Activated T-helper 9 cell treated with anti-CD3 and anti-CD28 coated beads, Interleukin-2, amount 50 U/mL, for 16 hours (primary cell): ENCODE measurements around the gene MS4A15.
"Not testable (repeated sequence)": the region's sequence is repeated elsewhere in the genome, so short reads cannot be mapped to it uniquely, and the experiment has no call there.

ENCODE experiments used
- DNase-seq: peaks from one replicate; pipeline ENCODE4 v3.0.0-alpha.2; 2020; ENCODE audit warnings: low read depth

The MS4A15 gene

GRCh38 chr11:60756307-60757032 lies at the start of gene MS4A15:
MS4A15 (plus strand) TSS chr11:60756867; CDS start chr11:60763734, 6,867 bp downstream.
- DNase-seq = no peak

GRCh38 chr11:60706931-60707330 lies 49.7 kb upstream of the MS4A15 start:
- no peak for DNase-seq

- no peak for DNase-seq
Observed at GRCh38 chr11:60710482-60710881, 46.2 kb upstream of the MS4A15 start.

GRCh38 chr11:60711276-60711675 lies 45.4 kb upstream of the MS4A15 start:
- DNase-seq = no peak

GRCh38 chr11:60713423-60713822 lies 43.2 kb upstream of the MS4A15 start:
- DNase-seq = not testable (repeated sequence)

- DNase-seq = no peak
Observed at GRCh38 chr11:60717956-60718355, 38.7 kb upstream of the MS4A15 start.

- no peak for DNase-seq
Observed at GRCh38 chr11:60718524-60719316, 37.9 kb upstream of the MS4A15 start.

- no peak for DNase-seq
Observed at GRCh38 chr11:60719391-60719790, 37.3 kb upstream of the MS4A15 start.

- no peak for DNase-seq
Observed at GRCh38 chr11:60720460-60720859, 36.2 kb upstream of the MS4A15 start.

GRCh38 chr11:60724420-60724819 lies 32.2 kb upstream of the MS4A15 start, which contains the start of gene MS4A18:
MS4A18 (plus strand) TSS chr11:60724720.
- DNase-seq = no peak

- DNase-seq = no peak
Observed at GRCh38 chr11:60725592-60725991, 31.1 kb upstream of the MS4A15 start.

- no peak for DNase-seq
Observed at GRCh38 chr11:60731586-60731985, 25.1 kb upstream of the MS4A15 start.

- no peak for DNase-seq
Observed at GRCh38 chr11:60734279-60734678, 22.4 kb upstream of the MS4A15 start.

- no peak for DNase-seq
Observed at GRCh38 chr11:60739114-60739513, 17.6 kb upstream of the MS4A15 start.

GRCh38 chr11:60740573-60740972 lies 16.1 kb upstream of the MS4A15 start:
- no peak for DNase-seq

- no peak for DNase-seq
Observed at GRCh38 chr11:60741421-60741820, 15.2 kb upstream of the MS4A15 start.

- no peak for DNase-seq
Observed at GRCh38 chr11:60743058-60743457, 13.6 kb upstream of the MS4A15 start.

GRCh38 chr11:60744114-60744513 lies 12.6 kb upstream of the MS4A15 start:
- no peak for DNase-seq

- DNase-seq = no peak
Observed at GRCh38 chr11:60747359-60747873, 9.3 kb upstream of the MS4A15 start.

GRCh38 chr11:60748225-60748624 lies 8.4 kb upstream of the MS4A15 start:
- DNase-seq = no peak

- DNase-seq = no peak
Observed at GRCh38 chr11:60748821-60749220, 7.8 kb upstream of the MS4A15 start.

- no peak for DNase-seq
Observed at GRCh38 chr11:60750911-60751310, 5.8 kb upstream of the MS4A15 start.

- DNase-seq = no peak
Observed at GRCh38 chr11:60753309-60753708, 3.4 kb upstream of the MS4A15 start.
